ENCODE data around the gene MAPK8. TPM values are rescaled to one million over a fixed set of nuclear protein-coding genes. Genes with fewer than 3 reads are reported as not detected.

Gene MAPK8
- total RNA-seq, 4 donors from 2014 or later: 27.4 to 43.5 (median 36.5) TPM

- DNase-seq: no peak
- Histone ChIP-seq H3K4me3 (no peak overlapping the region), H3K9me3 (no peaks in the 10 kb centered on the region), H3K36me3 (no peaks in the 10 kb centered on the region), H3K27me3 (peaks cover 0 to 15% (median 0%) of the 10 kb centered on the region in 4 donors), H3K4me1 (peaks cover 0 to 21% (median 0%) of the 10 kb centered on the region in 3 donors), H3K27ac (no peak overlapping the region)
- intact Hi-C loops (cut with DNase I): no loop called here
- WGBS, 2 donors: 81% methylated on average over 12 of the region's 23 CpGs; no CpG with 5 or more reads in 1 of the 2 donors
- TF ChIP-seq POLR2A (IDR thresholded peaks at IDR 0.05) (no peak), CTCF (IDR thresholded peaks at IDR 0.05) (no peak)
Measured at GRCh38 chr10:48459270-48460150, 153.0 kb downstream of the MAPK8 start.

- intact Hi-C loops (cut with DNase I): no loop called here
- 83% methylated on average over 1 to 2 of the region's 2 CpGs for WGBS, 2 donors
- H3K4me1 ChIP-seq: peaks cover 0 to 28% (median 0%) of the 10 kb centered on the region in 3 donors
Measured at GRCh38 chr10:48460182-48460581, 153.7 kb downstream of the MAPK8 start.

GRCh38 chr10:48461623-48462481 is 155.4 kb downstream of the MAPK8 start:
- DNase-seq: no peak
- no peak overlapping the region for H3K27ac ChIP-seq
- WGBS, 2 donors: 72 to 80% methylated on average over 10 to 11 of the region's 12 CpGs
- no peak overlapping the region for H3K4me3 ChIP-seq
- no peaks in the 10 kb centered on the region for H3K9me3 ChIP-seq
- H3K27me3 ChIP-seq: peaks cover 0 to 11% (median 0%) of the 10 kb centered on the region in 4 donors
- intact Hi-C loops (cut with DNase I): no loop called here
- TF ChIP-seq CTCF (IDR thresholded peaks at IDR 0.05) (no peak), POLR2A (IDR thresholded peaks at IDR 0.05) (no peak)
- H3K4me1 ChIP-seq: peaks cover 0 to 34% (median 9%) of the 10 kb centered on the region in 3 donors
- no peaks in the 10 kb centered on the region for H3K36me3 ChIP-seq

More at GRCh38 chr10:48460182-48460581, 153.7 kb downstream of the MAPK8 start:
- Histone ChIP-seq H3K27ac (no peak overlapping the region), H3K36me3 (no peaks in the 10 kb centered on the region), H3K9me3 (no peaks in the 10 kb centered on the region), H3K4me3 (no peak overlapping the region), H3K27me3 (peaks cover 0 to 15% (median 0%) of the 10 kb centered on the region in 4 donors)
- no peak for DNase-seq
- TF ChIP-seq CTCF (IDR thresholded peaks at IDR 0.05) (no peak), POLR2A (IDR thresholded peaks at IDR 0.05) (no peak)

- 86 to 100% methylated on average over 1 of the region's 5 CpGs for WGBS, 2 donors
- TF ChIP-seq CTCF (IDR thresholded peaks at IDR 0.05) (no peak), POLR2A (IDR thresholded peaks at IDR 0.05) (no peak)
- intact Hi-C loops (cut with DNase I): no loop called here
Measured at GRCh38 chr10:48462482-48463020, 156.1 kb downstream of the MAPK8 start.

More at GRCh38 chr10:48462482-48463020, 156.1 kb downstream of the MAPK8 start:
- Histone ChIP-seq H3K27ac (no peak overlapping the region), H3K27me3 (peaks cover 0 to 15% (median 0%) of the 10 kb centered on the region in 4 donors), H3K36me3 (no peaks in the 10 kb centered on the region), H3K4me3 (no peak overlapping the region), H3K9me3 (no peaks in the 10 kb centered on the region), H3K4me1 (peaks cover 0 to 36% (median 9%) of the 10 kb centered on the region in 3 donors)
- no peak for DNase-seq
